Activated naive CD8-positive, alpha-beta T cell treated with anti-CD3 and anti-CD28 coated beads, Interleukin-2, amount 50 U/mL, for 24 hours (primary cell): ENCODE data around the gene LAMC2.
"Not testable (repeated sequence)": the region's sequence is repeated elsewhere in the genome, so short reads cannot be mapped to it uniquely, and the experiment has no call there.

Experiments used
- ATAC-seq: fragments of 150-1000 bp; cut with Tn5 transposase; one replicate; pipeline ENCODE4 v1.10.0; 2021
- DNase-seq: peaks from one replicate; pipeline ENCODE4 v3.0.0; 2021
- H3K27ac Mint-ChIP-seq: one replicate; pipeline ENCODE4 v1.8.0; 2021; ENCODE audit warnings: mild to moderate bottlenecking, mixed read lengths
- H3K27me3 Mint-ChIP-seq: one replicate; pipeline ENCODE4 v1.8.0; 2021; ENCODE audit warnings: mixed read lengths
- H3K36me3 Mint-ChIP-seq: one replicate; pipeline ENCODE4 v1.8.0; 2021; ENCODE audit warnings: low read depth, mixed read lengths
- H3K4me1 Mint-ChIP-seq: one replicate; pipeline ENCODE4 v1.8.0; 2021; ENCODE audit warnings: mixed read lengths
- H3K4me3 Mint-ChIP-seq: one replicate; pipeline ENCODE4 v1.8.0; 2021; ENCODE audit warnings: mild to moderate bottlenecking, moderate library complexity, mixed read lengths
- H3K9me3 Mint-ChIP-seq: one replicate; pipeline ENCODE4 v1.8.0; 2021; ENCODE audit warnings: mixed read lengths

Gene LAMC2

DNA sequence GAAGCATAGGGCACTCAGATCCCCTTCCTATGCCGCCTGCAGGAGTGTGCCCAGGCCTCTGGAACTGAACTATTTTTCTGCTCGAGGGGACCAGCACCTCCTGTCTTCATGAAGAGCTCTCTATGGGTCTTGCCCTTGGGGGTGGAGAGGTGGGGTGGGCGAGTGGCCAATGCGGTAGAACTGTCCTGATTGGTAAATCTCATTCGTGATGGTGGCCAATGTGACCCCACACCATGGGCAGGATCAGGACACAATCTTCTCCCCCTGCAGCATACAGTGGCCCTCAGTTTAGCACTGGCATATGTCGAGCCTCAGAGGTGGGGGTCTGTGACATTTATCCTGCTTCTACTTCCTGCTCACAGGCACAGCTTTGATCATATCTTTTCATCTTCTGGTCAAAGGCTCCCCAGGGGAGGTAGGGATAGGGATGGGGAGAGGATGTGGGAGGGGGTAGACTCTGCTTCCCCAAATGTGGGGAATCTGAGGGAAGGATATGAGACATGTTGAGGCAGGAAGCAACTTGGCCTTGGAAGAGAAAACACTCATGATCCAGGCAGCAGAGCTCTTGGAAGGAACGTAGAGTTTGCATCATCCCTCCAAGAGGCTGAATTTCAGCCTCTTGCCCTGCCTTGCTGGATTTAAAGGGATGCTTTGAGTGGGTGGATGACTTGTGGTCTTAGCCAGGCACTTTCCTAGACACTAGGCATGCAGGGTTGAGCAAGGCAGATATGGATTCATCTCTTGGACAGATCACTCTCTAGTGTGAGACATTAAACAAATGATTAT lies 81.8 kb downstream of the LAMC2 start:
- peaks cover 6% of the 10 kb centered on the region for H3K27me3 Mint-ChIP-seq
- ATAC-seq (no peak), DNase-seq (no peak)
- H3K9me3 Mint-ChIP-seq: no peaks in the 10 kb centered on the region
- no peaks in the 10 kb centered on the region for H3K4me1 Mint-ChIP-seq
- H3K4me3 Mint-ChIP-seq: no peak overlapping the region
- H3K27ac Mint-ChIP-seq: no peak overlapping the region
- no peaks in the 10 kb centered on the region for H3K36me3 Mint-ChIP-seq

DNA sequence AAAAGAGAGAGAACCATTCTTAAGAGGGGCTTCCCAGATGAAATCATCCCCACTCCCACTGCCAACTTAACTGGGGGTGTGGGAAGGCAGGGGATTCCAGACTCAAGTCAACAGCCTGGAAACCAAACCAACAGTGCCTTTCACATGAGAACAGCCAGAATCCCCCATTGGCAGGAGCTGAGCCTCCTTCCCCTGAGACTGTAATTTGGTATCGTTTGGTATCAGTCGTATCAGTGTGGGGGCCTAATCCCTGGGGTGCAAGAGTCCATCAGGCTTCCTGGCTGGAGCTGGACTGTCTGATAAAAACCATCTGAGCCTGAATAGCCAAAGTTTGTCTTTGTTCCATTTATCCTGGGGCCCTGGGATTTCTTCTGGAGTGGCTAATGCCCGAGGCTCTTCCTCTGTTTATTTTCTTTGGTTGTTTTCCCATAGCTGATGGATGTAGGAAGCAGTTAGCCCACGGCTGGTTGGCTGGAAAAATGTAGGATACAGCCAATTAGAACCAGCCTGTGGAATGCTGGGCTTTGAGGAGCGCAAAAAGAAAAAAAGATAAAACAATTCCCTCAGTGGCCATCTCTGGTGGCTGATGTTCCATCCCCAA lies 84.6 kb downstream of the LAMC2 start:
- Mint-ChIP-seq H3K27me3 (peaks cover 2% of the 10 kb centered on the region), H3K4me3 (no peak overlapping the region), H3K27ac (no peak overlapping the region), H3K4me1 (no peaks in the 10 kb centered on the region), H3K9me3 (no peaks in the 10 kb centered on the region), H3K36me3 (no peaks in the 10 kb centered on the region)
- ATAC-seq (no peak), DNase-seq (no peak)

- Mint-ChIP-seq H3K4me3 (no peak overlapping the region), H3K27me3 (no peaks in the 10 kb centered on the region), H3K27ac (no peak overlapping the region), H3K36me3 (no peaks in the 10 kb centered on the region), H3K4me1 (no peaks in the 10 kb centered on the region), H3K9me3 (no peaks in the 10 kb centered on the region)
- no peak for DNase-seq
- no peak for ATAC-seq
These were observed 86.4 kb downstream of the LAMC2 start for GRCh38 chr1:183272390-183272848.

- no peaks in the 10 kb centered on the region for H3K4me1 Mint-ChIP-seq
- H3K4me3 Mint-ChIP-seq: no peak overlapping the region
- H3K27ac Mint-ChIP-seq: no peak overlapping the region
- no peak for ATAC-seq
- no peak for DNase-seq
- H3K27me3 Mint-ChIP-seq: no peaks in the 10 kb centered on the region
- H3K9me3 Mint-ChIP-seq: no peaks in the 10 kb centered on the region
- H3K36me3 Mint-ChIP-seq: no peaks in the 10 kb centered on the region
These were observed 87.2 kb downstream of the LAMC2 start for GRCh38 chr1:183273300-183273699.

- not testable (repeated sequence) for H3K27ac Mint-ChIP-seq, DNase-seq, H3K4me3 Mint-ChIP-seq, ATAC-seq, H3K9me3 Mint-ChIP-seq, H3K4me1 Mint-ChIP-seq, H3K36me3 Mint-ChIP-seq, H3K27me3 Mint-ChIP-seq
These were observed 87.9 kb downstream of the LAMC2 start for GRCh38 chr1:183273984-183274383.

- no peak overlapping the region for H3K27ac Mint-ChIP-seq
- H3K9me3 Mint-ChIP-seq: no peaks in the 10 kb centered on the region
- no peaks in the 10 kb centered on the region for H3K27me3 Mint-ChIP-seq
- no peak overlapping the region for H3K4me3 Mint-ChIP-seq
- no peak for DNase-seq
- H3K4me1 Mint-ChIP-seq: no peaks in the 10 kb centered on the region
- no peak for ATAC-seq
- H3K36me3 Mint-ChIP-seq: no peaks in the 10 kb centered on the region
These were observed 88.8 kb downstream of the LAMC2 start for GRCh38 chr1:183274836-183275235.

GRCh38 chr1:183275322-183275721 lies 89.3 kb downstream of the LAMC2 start:
- no peaks in the 10 kb centered on the region for H3K4me1 Mint-ChIP-seq
- no peaks in the 10 kb centered on the region for H3K36me3 Mint-ChIP-seq
- ATAC-seq (no peak), DNase-seq (no peak)
- no peaks in the 10 kb centered on the region for H3K27me3 Mint-ChIP-seq
- no peaks in the 10 kb centered on the region for H3K9me3 Mint-ChIP-seq
- no peak overlapping the region for H3K4me3 Mint-ChIP-seq
- H3K27ac Mint-ChIP-seq: no peak overlapping the region

DNA sequence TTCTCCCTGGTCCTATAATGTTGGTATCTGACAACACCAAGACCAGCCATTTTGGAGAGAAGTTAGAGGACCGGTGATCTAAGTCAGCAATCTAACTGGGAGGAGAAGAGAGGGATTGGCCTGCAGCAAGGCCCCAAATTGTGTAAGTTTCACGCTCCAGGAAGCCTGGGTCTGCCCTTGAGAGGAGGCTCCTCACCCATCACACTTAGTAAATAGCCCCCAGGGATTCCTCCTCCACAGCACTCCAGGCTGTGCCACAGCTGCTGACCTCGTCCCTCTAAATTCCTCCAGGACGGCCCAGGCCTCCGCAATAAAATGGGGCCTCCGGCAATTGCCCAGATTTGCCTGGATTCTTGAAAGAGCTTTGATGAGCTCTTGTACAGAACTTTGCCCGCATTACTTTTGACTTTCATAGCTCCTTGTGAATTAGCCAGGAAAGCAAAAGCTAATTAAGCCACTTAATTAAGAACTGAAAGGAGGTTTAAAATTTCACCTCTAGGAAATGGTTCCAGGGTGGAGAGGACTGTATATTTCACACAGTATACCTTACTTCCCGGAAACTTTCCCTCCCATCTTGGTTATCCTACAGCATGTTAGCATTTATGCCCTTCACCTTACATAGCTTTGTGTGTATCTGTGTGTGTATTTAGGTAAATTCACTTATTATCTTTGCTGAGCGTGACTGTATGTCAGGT lies 90.5 kb downstream of the LAMC2 start:
- ATAC-seq (no peak), DNase-seq (no peak)
- Mint-ChIP-seq H3K4me1 (no peaks in the 10 kb centered on the region), H3K27me3 (peaks cover under 1% of the 10 kb centered on the region), H3K27ac (no peak overlapping the region), H3K4me3 (no peak overlapping the region), H3K36me3 (no peaks in the 10 kb centered on the region), H3K9me3 (no peaks in the 10 kb centered on the region)

DNA sequence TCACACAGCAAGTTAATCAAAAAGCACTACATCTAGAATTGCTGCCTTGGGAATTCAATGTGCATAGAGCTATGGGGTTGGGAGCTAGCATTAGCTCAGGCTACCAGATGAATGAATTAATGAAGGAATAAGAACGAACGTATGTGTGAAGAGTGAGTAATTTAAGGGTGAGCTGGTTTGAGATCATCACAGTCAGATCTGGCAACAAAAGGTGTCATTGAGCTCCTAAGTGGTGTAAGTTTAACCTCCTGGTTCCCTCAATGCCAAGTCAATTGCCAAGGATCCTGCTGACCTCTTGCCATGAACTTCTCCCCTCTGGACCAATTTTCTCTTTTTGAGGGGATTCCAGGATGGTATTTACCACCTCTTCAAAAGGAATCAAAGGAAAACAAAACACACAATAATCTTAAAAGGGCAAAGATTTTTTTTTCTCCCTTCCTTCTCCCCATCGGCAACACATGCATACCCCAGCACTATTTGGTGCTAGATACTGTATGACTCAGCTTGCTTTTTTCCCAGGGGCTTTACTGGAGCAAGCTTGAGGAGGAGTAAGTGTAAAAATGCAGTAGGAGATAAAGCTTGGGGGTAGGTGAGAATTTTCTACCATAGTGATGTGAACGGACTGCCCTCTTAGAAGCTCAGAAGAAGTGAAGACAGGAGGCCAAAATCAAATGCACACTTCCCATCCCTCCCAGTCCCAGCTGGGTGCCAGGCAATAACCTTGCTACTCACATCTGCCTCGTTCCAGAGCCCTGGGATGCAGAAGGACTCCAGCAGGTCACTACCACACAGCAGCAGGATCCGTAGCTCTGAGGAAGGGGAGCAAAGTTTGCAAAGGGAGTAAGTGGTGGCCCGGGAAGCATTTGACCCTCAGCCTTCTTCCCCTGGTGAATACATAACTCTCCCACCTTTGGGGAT lies 92.0 kb downstream of the LAMC2 start:
- Mint-ChIP-seq H3K4me3 (no peak overlapping the region), H3K4me1 (no peaks in the 10 kb centered on the region), H3K9me3 (no peaks in the 10 kb centered on the region), H3K27ac (no peak overlapping the region), H3K27me3 (peaks cover 1% of the 10 kb centered on the region), H3K36me3 (no peaks in the 10 kb centered on the region)
- ATAC-seq: no peak
- no peak for DNase-seq

DNA sequence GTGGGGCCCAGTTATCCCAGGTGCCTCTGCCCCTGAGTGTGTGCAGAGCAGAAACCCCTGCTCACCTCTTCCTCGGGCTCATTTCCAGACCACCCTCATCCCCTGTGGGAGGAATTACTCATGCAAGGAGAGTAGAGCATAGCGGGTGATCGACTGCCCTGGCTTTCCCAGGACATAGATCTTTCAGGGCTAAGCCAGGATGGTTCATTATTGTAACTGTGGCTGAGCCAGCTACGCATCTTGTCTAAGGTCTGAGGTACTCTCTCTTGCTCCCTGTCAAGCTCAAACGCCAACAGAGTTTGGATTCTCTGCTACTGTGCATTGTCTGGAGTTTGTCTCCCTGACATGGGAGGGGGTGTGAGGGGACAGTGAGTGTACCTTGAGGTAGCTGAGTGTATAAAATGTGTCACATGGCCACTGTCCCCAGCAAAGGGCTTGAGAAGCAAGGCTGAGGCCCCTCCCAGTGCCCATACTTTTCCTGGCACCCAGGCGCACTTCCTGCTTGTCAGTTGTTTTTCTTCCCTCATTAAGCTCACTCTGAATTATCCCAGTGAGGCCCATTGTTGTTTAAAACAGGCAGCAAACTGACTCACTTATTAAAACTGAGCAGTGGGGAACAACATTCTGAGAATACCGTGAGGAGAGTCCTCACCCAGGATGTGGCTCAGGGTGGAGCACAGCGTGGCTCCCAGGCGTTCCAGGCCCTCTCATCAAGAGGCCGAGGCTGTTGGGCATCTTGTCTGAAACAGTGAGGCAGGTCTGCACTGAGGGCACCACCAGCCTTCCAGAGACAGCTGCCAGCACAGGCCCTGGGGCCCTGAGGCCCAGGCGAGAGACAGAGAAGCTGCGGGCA lies 92.9 kb downstream of the LAMC2 start:
- Mint-ChIP-seq H3K4me1 (no peaks in the 10 kb centered on the region), H3K27me3 (peaks cover 3% of the 10 kb centered on the region), H3K4me3 (no peak overlapping the region), H3K36me3 (no peaks in the 10 kb centered on the region), H3K27ac (no peak overlapping the region), H3K9me3 (no peaks in the 10 kb centered on the region)
- ATAC-seq: no peak
- DNase-seq: no peak

GRCh38 chr1:183279835-183280234 lies 93.8 kb downstream of the LAMC2 start:
- DNase-seq (no peak), ATAC-seq (no peak)
- H3K36me3 Mint-ChIP-seq: no peaks in the 10 kb centered on the region
- peaks cover 6% of the 10 kb centered on the region for H3K27me3 Mint-ChIP-seq
- no peaks in the 10 kb centered on the region for H3K9me3 Mint-ChIP-seq
- no peak overlapping the region for H3K27ac Mint-ChIP-seq
- no peak overlapping the region for H3K4me3 Mint-ChIP-seq
- H3K4me1 Mint-ChIP-seq: no peaks in the 10 kb centered on the region

- Mint-ChIP-seq H3K36me3 (no peaks in the 10 kb centered on the region), H3K4me3 (no peak overlapping the region), H3K4me1 (no peaks in the 10 kb centered on the region), H3K27me3 (peaks cover 6% of the 10 kb centered on the region), H3K27ac (no peak overlapping the region), H3K9me3 (no peaks in the 10 kb centered on the region)
- DNase-seq (no peak), ATAC-seq (no peak)
These were observed 95.0 kb downstream of the LAMC2 start for GRCh38 chr1:183281039-183281438.

GRCh38 chr1:183281553-183282091 lies 95.6 kb downstream of the LAMC2 start:
- Mint-ChIP-seq H3K4me1 (no peaks in the 10 kb centered on the region), H3K27ac (no peak overlapping the region), H3K36me3 (no peaks in the 10 kb centered on the region), H3K27me3 (peaks cover 6% of the 10 kb centered on the region), H3K4me3 (no peak overlapping the region), H3K9me3 (no peaks in the 10 kb centered on the region)
- DNase-seq: peak; percentile 75
- ATAC-seq: peak; percentile 52
